ENCODE results near the gene REXO1.

The REXO1 gene

DNA sequence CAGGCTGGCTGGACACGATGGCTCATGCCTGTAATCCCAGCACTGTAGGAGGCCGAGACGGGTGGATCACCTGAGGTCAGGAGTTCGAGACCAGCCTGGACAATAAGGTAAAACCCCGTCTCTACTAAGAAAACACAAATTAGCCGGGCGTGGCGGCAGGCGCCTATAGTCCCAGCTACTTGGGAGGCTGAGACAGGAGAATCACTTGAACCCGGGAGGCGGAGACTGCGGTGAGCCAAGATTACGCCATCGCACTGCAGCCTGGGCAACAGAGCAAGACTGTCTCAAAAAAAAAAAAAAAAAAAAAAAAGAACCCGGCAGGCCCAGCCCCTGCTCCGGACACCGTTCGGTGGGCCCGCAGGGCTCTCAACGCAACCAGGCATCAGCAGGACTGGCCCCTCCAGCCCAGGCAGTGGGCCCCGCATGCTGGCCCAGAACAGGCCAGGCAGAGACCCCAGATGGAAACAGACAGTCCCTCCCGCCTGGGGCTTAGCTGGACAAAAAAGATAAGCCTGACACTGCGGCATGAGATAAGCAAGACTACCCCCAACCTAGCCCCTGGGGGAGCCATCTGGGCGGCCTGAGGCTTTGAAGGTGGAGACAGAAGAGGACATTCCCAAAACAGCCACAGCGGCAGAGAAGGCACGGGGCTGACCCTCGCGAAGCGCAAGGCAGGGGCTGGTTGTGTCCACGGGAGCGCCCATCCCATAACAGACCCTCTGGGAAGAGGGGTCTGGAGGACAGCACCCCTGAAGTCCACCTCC lies 11.6 kb downstream of the REXO1 start:
- intact Hi-C loops (cut with DNase I), result no loop called here
- no peak for DNase-seq

DNA sequence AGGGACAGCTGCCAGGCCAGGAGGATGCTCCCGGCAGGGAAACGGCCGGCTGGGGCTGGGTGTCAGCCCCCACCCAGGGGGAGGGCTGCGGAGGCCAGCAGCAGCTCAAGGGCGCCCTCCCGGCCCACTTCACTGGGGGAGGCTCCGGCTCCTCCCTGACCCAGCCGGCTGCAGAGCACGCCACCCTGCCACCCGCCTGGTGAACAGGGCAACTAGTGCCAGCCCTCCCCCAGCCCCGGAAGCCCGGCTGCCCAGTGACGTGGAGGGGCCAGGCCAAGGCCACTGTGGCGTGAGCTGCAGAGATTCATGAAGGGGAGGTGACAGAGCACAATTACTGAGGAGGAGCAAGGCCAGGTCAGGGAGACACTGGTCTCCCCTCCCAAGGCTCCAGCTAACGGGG lies 14.7 kb downstream of the REXO1 start:
- DNase-seq, result peak in 2 of 10 donors; percentile 43 to 91
- intact Hi-C loops (cut with DNase I), result no loop called here

DNA sequence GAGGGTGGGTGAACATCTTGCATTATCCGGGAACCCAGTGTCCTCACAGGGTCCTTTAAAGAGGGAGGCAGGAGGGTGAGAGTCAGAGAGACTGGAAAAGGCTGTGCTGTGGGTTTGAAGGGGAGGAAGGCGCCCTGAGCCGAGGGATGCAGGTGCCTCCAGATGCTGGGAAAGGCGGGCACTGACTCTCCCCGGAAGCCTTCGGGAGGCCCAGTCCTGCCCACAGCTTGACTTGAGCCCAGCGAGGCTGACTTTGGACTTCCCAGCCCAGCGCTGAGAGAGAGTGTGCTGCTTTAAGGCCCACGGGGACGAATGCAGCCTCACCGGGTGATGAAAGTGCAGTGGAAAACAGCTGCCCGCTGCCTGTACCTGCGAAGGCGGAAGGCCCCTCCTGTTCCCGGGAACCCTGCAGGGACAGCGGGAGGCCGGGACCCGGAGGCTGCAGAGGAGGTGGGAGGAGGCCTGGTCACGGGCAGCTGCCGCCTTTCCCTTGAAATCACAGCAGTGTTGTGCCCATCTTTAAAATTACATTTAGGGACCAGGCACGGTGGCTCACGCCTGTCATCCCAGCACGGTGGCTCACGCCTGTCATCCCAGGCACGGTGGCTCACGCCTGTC lies 16.1 kb downstream of the REXO1 start:
- intact Hi-C loops (cut with DNase I), result no loop called here
- no peak for DNase-seq

DNA sequence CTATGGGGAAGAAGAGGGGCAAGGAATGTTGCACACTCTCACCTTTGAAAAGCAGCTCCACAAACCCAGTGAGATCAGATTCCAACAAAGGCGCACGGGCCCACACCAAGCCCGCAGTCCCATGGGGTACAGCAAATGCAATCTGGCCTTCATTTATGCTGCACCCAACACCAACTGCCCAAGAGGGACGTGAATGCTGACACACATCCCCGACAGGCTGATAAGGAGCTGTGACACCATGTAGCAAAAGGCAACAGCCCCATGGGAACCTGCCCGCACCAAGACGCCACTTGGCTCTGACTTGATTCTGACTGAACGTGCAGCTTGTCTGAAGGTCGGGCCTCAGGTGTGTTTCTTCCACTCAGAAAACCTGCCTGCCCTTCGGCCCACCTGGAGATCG lies 17.3 kb downstream of the REXO1 start:
- intact Hi-C loops (cut with DNase I), result no loop called here
- DNase-seq, result no peak

DNA sequence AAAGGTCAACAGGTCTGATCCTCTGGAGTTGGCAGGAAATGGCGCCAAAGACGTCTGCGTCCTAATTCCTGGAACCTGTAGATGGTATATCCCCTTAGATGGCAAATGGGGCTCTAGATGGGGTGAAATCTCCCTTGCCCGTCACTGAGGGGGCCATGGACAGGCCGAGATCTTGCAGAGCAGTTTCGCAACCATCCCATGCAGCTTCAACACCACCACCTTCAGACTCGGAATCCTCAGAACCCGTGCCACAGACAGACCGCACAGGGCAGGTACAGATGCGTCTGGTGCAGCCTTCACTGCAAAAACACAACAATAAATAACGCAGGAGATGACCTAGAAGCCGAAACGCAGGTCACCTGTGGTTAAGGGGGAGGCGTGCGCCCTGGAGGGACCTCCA lies 17.7 kb downstream of the REXO1 start:
- intact Hi-C loops (cut with DNase I), result no loop called here
- DNase-seq, result no peak

DNA sequence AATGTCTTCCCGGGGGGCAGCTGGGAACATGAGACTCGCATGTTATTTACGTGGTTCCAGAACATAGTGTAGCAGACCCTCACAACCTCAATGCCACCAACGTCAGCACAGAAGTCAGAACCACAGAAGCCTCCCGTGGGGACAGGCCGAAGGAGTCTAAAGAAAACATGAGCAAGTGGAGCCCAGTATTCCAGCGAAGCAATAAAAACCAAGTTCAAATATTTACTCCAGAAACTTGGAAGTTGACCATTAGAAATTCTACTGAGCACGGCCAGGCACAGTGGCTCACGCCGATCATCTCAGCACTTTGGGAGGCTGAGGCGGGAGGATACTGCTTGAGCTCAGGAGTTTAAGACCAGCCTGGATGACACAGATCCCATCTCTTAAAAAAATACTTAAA lies 18.3 kb downstream of the REXO1 start:
- DNase-seq, result no peak
- intact Hi-C loops (cut with DNase I), result no loop called here

DNA sequence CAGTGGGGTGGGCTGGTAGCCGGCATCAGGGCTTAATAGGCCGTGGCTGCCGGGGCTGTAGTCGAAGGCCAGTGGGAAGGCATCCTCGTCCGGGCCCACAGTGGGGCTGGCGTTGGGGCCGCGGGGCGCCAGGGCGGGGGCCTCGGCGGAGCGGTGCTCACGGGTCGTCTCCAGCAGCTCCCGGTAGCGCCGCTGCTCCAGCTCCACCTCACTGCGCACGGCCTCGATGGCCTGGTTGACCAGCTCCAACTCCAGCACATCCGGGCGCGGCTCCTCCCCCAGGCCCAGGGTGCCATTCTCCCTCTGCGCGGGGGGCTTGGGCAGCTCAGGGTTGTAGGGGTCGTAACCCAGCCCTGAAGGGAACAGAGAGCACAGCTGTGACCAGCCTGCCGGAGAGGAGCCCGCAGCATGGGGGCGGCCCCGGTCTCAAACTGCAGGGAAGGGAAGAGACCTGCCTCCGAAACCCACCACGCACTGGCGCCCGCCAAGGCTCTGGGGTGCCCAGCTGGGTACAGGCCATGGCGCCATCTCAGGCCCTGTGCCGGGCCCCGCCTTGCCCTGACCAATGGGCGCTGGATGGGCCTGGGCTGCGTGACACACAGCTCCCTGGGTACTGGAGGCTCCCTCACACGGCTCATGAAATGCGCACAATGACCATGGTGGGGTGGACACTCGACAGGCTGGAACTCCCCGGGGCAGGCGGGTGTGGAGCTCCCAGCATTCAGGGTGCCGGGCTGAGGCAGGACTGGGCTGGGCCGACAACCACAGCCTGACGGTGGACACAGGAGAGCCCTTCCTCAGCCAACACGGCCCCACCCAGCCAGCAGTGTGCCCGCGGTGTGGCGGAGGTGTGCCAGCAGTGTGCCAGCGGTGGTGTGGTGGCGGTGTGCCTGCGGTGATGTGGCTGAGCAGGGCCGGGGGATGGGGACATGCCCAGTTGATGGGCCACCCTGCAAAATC lies 19.7 kb downstream of the REXO1 start:
- intact Hi-C loops (cut with DNase I), result no loop called here
- no peak for DNase-seq

DNA sequence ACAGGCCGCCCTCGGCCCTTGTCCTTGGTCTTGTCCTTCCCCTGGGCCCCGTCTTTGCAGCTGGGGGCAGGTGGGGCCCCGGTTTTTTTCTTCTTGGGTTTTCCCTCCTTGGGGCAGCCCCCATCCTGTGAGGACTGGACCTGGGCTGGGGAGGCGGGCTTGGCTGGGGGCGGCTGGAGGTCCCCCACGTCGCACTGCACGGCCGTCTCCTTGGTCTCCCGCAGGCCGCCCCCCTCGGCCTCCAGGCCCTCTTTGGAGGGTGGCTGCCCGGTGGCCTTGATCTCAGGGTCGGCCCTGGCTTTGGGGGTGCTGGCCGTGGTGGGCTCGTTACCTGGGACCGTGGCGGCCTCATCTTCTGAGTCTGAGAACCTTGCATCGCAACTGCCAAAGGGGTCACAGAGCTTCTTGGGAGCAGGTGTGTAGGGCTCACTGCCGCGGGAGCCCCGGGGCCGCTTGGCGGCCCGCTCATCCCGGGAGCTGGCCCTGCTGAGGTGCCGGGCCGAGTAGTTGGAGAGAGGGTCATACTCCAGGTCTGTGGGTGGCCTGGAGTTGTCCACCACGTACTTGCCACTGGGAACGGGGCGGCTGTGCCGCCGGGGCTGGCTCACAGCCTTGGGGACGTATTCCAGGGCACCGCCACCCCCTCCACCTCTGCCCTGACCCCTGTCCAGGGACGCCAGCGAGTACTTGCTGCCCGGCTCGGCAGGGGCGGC lies 20.6 kb downstream of the REXO1 start:
- intact Hi-C loops (cut with DNase I), result no loop called here
- DNase-seq, result no peak

DNA sequence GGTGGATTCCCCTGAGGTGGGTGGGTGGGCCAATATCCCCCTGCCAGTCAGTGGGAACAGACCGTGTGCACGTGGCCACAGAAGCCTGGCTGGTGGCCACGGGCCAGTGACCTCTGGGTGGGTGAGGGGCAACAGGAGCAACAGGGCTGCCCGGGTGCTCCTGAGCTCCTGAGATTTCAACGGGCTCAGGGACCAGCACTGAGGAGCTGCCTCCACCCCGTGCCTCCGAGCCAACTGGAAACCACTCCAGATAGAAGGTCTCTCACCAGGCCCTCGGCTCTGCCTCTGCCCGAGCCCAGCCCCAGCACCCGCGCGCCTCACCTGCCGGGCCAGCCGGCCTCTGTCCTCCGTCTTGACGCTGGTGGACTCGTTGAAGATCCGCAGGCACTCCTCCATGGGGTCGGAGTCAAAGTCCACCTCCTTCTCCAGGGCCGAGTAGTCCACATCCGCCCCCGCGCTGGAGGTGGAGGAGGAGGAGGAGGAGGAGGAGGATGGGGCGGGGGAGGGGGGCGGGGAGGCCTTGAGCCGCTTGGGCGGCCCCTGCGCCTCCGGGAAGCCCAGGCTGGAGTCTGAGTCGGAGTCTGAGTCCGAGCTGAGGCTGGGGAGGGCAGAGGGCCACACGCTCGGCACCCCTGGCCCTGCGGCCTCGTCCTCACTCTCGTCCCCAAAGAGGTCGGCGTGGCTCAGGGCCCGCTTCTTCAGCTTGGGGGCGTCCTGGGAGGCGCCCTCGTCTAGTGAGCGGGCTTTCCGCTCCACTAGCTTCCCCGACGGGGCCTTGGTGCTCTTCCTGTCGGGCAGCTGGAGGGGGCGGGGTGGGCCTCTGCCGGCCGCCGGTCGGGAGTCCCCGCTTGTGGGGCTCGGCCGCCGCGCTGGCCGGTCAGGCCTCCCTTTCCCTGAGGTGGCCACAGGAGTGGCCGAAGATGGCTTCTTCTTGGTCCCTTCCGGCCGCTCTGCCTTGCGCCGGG lies 21.4 kb downstream of the REXO1 start:
- intact Hi-C loops (cut with DNase I), result loop anchor here (1.0 kb wide), 1 partner anchor 281 kb away; no protein-coding TSS in a partner anchor
- no peak for DNase-seq

DNA sequence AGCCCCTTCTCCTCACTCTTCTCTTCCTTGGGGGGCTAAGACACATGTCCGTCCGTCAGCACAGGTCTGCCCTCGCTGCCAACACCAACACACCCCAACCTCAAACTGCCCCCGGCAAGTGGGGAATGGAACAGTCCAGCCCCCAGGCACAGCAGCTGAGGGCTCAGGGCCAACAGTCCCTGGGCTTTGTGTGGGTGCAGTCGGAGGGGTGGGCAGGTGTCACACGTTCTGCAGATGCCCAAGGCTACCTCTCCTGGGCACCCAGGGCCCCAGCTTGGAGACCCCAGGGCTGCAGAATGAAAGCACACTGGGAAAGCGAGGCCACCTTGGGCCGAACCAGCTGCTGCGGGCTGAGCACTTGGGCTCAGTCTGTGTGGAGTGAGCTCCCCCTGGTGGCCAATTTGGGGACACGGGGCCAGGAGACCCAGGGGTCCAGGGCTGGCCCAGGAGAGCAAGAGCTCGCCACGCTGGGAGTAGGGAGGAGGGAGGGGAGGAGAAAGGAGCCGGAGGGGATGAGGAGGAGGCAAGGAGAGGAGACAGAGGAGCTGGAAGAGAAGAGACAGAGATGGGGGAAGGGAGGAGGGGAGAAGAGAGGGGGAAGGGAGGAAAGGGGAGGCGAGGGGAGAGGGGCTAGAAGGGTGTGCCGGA lies 22.2 kb downstream of the REXO1 start:
- DNase-seq, result peak; percentile 58 to 96 (median 78)
- intact Hi-C loops (cut with DNase I), result loop anchor here (1.0 kb wide), 1 partner anchor 280 kb away; no protein-coding TSS in a partner anchor

DNA sequence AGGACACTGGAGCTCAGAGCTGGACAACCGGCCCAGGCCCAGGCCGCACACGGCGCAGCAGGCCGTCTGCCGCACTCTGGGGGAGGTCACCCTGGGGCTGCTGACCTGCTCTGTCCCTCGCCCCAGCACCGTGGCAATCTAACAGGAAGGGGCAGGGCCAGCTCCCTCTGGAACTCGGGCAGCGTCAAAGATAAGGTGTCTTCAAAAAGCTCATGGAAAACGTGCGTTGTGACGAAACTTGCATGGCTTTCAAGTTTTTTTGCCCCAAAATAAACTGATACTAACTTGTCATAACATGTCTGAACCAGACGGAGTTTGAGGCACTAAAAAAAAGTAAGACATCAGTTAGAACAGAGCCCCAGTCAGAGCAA lies 24.0 kb downstream of the REXO1 start:
- intact Hi-C loops (cut with DNase I), result no loop called here

DNA sequence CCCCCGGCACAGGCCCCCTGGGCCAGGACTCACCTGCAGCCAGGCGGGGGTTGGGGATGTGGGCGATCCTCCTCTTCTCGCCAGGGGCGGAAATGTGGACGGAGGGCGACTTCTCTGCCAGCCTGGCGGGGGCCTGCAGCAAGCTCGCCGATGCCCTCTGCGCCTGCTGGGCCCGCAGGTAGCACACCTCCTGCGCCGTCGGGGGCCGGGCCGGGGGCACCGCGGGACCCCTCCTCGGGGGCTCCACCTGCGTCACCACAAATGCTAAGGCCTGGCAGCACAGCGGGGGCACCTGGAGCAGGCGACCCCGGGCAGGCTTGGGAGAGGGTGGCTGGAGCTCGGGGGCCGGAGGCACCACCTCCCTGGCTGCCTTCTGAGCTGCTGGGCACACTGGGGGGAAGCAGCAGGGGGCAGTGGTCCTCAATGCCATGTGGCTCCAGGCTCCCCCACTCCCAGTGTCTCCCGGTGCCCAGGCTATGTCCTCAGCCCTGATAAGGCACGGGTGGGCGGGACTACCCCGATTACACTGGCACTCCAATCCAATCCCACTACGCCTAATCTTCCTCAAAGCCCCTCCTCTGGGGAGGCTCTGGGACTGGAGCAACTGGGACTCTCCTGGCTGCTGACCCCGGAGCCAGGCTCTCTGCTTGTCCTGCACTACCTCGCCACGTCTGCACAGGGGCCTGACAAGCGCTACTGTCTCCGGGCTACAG lies 24.6 kb downstream of the REXO1 start:
- intact Hi-C loops (cut with DNase I), result no loop called here
- no peak for DNase-seq

More for the DNA sequence above, 24.0 kb downstream of the REXO1 start:
- DNase-seq, result no peak

DNA sequence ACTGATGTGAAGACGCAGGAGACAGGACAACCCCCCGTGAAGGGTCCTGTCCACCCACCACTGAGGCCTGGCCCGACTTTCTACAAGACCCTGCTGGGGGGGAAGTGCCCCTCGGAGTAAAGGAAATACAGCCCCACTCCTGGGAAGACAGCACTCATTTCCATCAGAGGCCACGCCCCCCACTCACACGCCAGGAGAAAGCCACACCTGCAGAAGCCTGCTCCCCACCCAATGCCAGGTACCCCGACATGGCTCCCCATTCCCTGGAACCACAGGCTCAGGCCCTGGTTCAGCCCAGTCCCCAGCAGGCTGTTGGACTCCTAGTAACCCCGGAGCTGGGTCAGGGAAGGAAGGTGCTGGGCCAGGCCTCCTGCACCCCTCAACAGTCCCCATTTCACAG lies 25.3 kb downstream of the REXO1 start:
- no peak for DNase-seq
- intact Hi-C loops (cut with DNase I), result no loop called here

DNA sequence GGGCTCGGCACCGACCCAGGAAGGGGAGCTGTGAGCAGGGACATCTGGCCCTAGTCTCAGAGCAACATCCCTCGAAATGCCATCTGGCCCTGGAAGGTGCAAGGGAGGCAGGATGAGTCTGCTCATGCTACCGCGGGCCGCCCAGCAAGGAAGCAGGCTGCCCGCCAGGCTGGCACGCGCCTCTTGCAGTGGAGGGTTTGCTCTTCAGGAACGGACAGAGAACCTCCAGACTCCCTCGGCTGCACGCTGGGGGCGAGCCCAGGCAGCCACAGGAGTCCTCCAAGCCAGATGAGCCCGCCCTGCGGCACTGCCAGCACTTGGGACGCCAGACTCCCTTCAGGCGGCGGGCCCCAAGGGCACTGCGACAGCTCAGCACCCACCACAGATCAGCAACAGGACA lies 26.1 kb downstream of the REXO1 start:
- DNase-seq, result no peak
- intact Hi-C loops (cut with DNase I), result no loop called here

DNA sequence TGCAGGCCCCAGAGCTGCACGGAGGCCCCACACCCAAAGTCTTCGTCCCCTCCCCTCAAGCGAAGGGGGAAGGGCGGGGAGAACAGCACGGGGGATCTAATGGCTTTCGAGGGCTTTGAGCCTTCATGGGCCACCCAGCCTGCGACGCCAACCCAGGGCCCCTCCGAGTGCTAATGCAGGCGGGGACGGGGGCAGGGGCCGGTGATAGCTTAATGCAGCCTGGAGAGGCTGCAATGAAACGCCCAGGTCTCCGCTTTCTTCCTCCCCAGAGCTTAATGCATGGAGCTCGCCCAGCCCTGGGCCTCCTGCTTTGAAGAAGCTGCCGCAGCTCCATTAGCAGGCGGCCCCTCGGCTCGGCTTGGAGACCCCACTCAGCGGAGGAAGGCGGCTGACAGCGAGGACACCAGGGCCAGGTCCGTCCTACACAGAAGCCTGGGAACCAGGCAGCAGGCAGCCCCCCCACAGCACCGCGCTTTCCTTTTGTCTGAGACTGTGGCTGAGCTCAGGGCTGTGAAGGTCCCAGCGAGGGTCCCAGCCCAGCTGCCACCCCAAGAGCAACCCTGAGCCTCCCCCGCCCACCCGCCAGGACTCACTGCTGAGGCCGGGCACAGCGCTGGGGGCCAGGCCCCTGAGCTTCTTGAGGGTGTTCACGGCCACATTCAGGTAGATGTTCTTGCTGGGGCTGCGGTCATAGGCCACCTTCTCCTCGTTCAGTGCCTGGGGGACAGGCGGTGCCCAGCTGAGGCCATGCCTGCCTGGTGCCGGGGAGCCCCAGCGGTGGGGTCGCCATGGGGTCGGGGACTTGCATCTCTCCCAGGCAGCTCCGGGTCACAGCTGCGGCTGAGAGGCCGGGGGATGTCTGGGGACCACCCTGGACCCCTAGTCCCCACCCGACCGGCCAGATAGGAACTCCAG lies 28.7 kb downstream of the REXO1 start:
- intact Hi-C loops (cut with DNase I), result no loop called here
- DNase-seq, result no peak

DNA sequence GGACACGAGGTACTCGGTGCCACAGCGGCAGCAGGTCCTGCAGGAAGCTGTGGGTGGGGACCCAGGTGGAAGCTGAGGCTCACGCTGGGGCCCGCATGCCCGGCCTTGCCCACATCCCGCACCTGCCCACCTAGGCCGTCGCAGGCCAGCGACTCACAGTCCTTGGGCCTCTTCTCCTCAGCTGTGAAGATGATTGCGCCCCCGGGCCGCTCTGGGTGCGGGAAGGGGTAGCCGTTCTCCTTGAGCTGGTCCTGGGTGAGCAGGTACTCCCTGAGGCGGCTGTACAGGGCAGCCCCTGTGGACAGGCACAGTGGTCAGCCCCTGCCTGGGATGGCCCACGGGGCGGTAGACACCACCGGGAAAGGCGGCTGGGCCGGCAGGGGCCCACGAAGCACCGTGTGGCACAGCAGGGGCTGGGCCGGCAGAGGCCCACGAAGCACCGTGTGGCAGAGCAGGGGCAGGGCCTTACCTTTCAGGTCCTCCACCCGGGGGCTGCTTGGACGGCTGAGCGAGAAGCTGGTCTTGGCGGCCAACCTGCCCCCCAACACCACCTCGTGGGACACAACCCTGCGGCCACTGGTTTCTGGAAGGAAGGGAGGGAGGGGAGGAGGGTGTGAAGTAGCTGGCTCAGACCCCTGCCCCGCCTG lies 29.6 kb downstream of the REXO1 start:
- no peak for DNase-seq
- intact Hi-C loops (cut with DNase I), result no loop called here

Data from posterior cingulate gyrus (tissue), 11 donors.